Neural progenitor cell (in vitro differentiated cells): Measurements from ENCODE around the gene TBC1D32. TPM values are rescaled to one million over a fixed set of nuclear protein-coding genes. Genes with fewer than 3 reads are reported as not detected.
A peak's percentile ranks its signal among the peaks of the same experiment; 100 is the strongest.

Experiments used
- DNase-seq: peaks from one replicate; pipeline ENCODE4 v3.0.0-alpha.2; 2016; ENCODE audit warnings: low spot score
- H2AFZ ChIP-seq: fragments of 200-600 bp; sonication (generic); replicated peaks from 2 replicates; pipeline ENCODE4 v1.6.1; 2016; ENCODE audit warnings: antibody characterized with exemption
- H3F3A ChIP-seq: fragments of 200-600 bp; sonication (generic); 2 replicates; pipeline ENCODE4 v1.6.1; 2016; ENCODE audit warnings: antibody characterized with exemption, low read depth
- H3K27ac ChIP-seq: fragments of 200-600 bp; sonication (generic); 2 replicates; pipeline ENCODE4 v1.5.1; 2016; ENCODE audit warnings: mild to moderate bottlenecking
- H3K27me3 ChIP-seq: fragments of 200-600 bp; sonication (generic); 2 replicates; pipeline ENCODE4 v1.6.1; 2016; ENCODE audit warnings: mild to moderate bottlenecking, moderate library complexity
- H3K36me3 ChIP-seq: fragments of 200-600 bp; sonication (generic); 2 replicates; pipeline ENCODE4 v1.5.1; 2016
- H3K4me1 ChIP-seq: fragments of 200-600 bp; sonication (generic); 2 replicates; pipeline ENCODE4 v1.6.1; 2016; ENCODE audit warnings: mixed run types
- H3K4me2 ChIP-seq: fragments of 200-600 bp; sonication (generic); 2 replicates; pipeline ENCODE4 v1.6.1; 2016
- H3K4me3 ChIP-seq: fragments of 200-600 bp; sonication (generic); 2 replicates; pipeline ENCODE4 v1.5.1; 2016
- H3K79me2 ChIP-seq: fragments of 200-600 bp; sonication (generic); 2 replicates; pipeline ENCODE4 v1.6.1; 2016; ENCODE audit warnings: low read depth
- H3K9ac ChIP-seq: fragments of 200-600 bp; sonication (generic); 2 replicates; pipeline ENCODE4 v1.6.1; 2016
- H3K9me3 ChIP-seq: fragments of 200-600 bp; sonication (generic); 2 replicates; pipeline ENCODE4 v1.5.1; 2016; ENCODE audit warnings: low read depth
- H4K20me1 ChIP-seq: fragments of 200-600 bp; sonication (generic); 2 replicates; pipeline ENCODE4 v1.6.1; 2016; ENCODE audit warnings: low read depth
- H3K27ac Mint-ChIP-seq: 3 replicates; pipeline ENCODE4 v1.8.0; 2021; ENCODE audit warnings: mixed read lengths
- H3K27me3 Mint-ChIP-seq: 2 replicates; pipeline ENCODE4 v1.8.0; 2022; ENCODE audit warnings: low read depth, mild to moderate bottlenecking, inconsistent platforms, moderate library complexity, mixed read lengths; ENCODE audit not compliant: insufficient read depth
- H3K36me3 Mint-ChIP-seq: 3 replicates; pipeline ENCODE4 v1.8.0; 2021; ENCODE audit warnings: mixed read lengths
- H3K4me1 Mint-ChIP-seq: 3 replicates; pipeline ENCODE4 v1.8.0; 2021; ENCODE audit warnings: mixed read lengths
- H3K4me3 Mint-ChIP-seq: 3 replicates; pipeline ENCODE4 v1.8.0; 2021; ENCODE audit warnings: mild to moderate bottlenecking, moderate library complexity, mixed read lengths
- H3K9me3 Mint-ChIP-seq: 3 replicates; pipeline ENCODE4 v1.8.0; 2020; ENCODE audit warnings: mixed read lengths
- EZH2 ChIP-seq: fragments of 200-600 bp; sonication (generic); IDR thresholded peaks from 2 replicates; pipeline ENCODE4 v1.6.1; 2017; ENCODE audit warnings: antibody characterized with exemption, mild to moderate bottlenecking, moderate library complexity
- EZH2phosphoT487 ChIP-seq: fragments of 200-600 bp; sonication (generic); IDR thresholded peaks from 2 replicates; pipeline ENCODE4 v1.6.1; 2017; ENCODE audit warnings: antibody characterized with exemption
- total RNA-seq: library from RNA; depleted of rRNA; stranded (reverse); fragments of >200 nt; gene quantifications from 2 replicates; pipeline ENCODE4 v1.2.3, GENCODE V29; 2015; ENCODE audit warnings: low replicate concordance
- TF ChIP-seq, protein P1 (sequence below): fragments of 200-600 bp; sonication (generic); IDR thresholded peaks from 2 replicates; pipeline ENCODE4 v1.5.1; 2017; ENCODE audit warnings: antibody characterized with exemption, mild to moderate bottlenecking

TBC1D32 gene, protein sequence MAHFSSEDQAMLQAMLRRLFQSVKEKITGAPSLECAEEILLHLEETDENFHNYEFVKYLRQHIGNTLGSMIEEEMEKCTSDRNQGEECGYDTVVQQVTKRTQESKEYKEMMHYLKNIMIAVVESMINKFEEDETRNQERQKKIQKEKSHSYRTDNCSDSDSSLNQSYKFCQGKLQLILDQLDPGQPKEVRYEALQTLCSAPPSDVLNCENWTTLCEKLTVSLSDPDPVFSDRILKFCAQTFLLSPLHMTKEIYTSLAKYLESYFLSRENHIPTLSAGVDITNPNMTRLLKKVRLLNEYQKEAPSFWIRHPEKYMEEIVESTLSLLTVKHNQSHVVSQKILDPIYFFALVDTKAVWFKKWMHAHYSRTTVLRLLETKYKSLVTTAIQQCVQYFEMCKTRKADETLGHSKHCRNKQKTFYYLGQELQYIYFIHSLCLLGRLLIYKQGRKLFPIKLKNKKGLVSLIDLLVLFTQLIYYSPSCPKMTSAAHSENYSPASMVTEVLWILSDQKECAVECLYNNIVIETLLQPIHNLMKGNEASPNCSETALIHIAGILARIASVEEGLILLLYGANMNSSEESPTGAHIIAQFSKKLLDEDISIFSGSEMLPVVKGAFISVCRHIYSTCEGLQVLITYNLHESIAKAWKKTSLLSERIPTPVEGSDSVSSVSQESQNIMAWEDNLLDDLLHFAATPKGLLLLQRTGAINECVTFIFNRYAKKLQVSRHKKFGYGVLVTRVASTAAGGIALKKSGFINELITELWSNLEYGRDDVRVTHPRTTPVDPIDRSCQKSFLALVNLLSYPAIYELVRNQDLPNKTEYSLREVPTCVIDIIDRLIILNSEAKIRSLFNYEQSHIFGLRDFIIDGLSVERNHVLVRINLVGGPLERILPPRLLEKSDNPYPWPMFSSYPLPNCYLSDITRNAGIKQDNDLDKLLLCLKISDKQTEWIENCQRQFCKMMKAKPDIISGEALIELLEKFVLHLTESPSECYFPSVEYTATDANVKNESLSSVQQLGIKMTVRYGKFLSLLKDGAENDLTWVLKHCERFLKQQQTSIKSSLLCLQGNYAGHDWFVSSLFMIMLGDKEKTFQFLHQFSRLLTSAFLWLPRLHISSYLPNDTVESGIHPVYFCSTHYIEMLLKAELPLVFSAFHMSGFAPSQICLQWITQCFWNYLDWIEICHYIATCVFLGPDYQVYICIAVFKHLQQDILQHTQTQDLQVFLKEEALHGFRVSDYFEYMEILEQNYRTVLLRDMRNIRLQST
- 18.9 and 29.7 TPM in 2 replicates for total RNA-seq

DNA sequence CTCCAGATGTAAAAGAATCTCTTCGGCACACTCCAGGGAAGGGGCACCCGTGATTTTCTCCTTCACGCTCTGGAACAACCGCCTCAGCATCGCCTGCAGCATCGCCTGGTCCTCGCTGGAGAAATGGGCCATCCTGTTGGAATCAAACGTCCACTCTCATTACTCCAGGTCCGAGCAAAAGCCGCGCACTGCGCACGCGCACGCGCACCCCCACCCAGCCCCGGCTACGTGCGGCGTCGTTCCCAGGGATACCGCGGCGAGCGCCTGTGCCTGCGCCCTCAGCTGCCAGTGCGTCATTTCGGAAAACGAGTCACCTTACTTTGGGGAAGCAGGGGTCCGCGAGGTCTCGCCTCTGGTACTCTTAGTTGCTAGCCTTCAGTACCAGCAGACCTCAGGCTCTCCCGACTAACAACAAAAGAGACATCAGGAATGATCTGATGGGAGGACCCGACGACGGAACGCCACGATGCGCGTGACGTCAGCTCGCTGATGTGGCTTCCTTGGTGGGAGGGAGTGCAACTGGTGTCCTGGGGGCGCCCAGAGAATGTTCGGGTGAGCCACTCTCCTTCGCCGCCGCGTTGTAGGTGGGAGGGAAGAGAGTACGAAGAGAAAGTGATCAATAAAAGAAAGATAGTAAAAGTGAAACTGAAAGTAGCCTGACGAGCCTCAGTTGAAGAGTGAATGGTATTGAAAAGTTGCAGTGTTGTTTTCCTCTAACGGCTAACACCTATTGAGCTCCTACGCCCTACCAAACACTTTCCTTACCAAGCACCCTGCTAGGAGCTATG, at the start of gene TBC1D32:
TBC1D32 (minus strand) TSS at position 182 of the 788 bp plus-strand sequence; CDS start at position 132, 50 bp downstream.
- DNase-seq, result peak; percentile 90
- Histone ChIP-seq H3F3A (peaks cover 8% of the 10 kb centered on the region), H2AFZ (peak within 1 kb of the TSS; percentile 75), H3K27me3 (no peaks in the 10 kb centered on the region), H3K4me2 (peak within 1 kb of the TSS; percentile 67), H3K27ac (peak within 1 kb of the TSS; percentile 75), H3K4me3 (peak within 1 kb of the TSS; percentile 51), H3K79me2 (peaks cover 31% of the 10 kb centered on the region), H4K20me1 (no peaks in the 10 kb centered on the region), H3K9me3 (no peaks in the 10 kb centered on the region), H3K9ac (peak within 1 kb of the TSS; percentile 5), H3K36me3 (peaks cover 5% of the 10 kb centered on the region), H3K4me1 (peaks cover 18% of the 10 kb centered on the region)
- TF ChIP-seq EZH2, result no peak
- TF ChIP-seq, protein P1, sequence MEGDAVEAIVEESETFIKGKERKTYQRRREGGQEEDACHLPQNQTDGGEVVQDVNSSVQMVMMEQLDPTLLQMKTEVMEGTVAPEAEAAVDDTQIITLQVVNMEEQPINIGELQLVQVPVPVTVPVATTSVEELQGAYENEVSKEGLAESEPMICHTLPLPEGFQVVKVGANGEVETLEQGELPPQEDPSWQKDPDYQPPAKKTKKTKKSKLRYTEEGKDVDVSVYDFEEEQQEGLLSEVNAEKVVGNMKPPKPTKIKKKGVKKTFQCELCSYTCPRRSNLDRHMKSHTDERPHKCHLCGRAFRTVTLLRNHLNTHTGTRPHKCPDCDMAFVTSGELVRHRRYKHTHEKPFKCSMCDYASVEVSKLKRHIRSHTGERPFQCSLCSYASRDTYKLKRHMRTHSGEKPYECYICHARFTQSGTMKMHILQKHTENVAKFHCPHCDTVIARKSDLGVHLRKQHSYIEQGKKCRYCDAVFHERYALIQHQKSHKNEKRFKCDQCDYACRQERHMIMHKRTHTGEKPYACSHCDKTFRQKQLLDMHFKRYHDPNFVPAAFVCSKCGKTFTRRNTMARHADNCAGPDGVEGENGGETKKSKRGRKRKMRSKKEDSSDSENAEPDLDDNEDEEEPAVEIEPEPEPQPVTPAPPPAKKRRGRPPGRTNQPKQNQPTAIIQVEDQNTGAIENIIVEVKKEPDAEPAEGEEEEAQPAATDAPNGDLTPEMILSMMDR, result no peak
- TF ChIP-seq EZH2phosphoT487, result no peak
- Mint-ChIP-seq H3K9me3 (no peaks in the 10 kb centered on the region), H3K4me1 (peaks cover 25% of the 10 kb centered on the region), H3K27ac (peak within 1 kb of the TSS; percentile 99), H3K36me3 (peaks cover 3% of the 10 kb centered on the region), H3K4me3 (peak within 1 kb of the TSS; percentile 93), H3K27me3 (no peaks in the 10 kb centered on the region)

DNA sequence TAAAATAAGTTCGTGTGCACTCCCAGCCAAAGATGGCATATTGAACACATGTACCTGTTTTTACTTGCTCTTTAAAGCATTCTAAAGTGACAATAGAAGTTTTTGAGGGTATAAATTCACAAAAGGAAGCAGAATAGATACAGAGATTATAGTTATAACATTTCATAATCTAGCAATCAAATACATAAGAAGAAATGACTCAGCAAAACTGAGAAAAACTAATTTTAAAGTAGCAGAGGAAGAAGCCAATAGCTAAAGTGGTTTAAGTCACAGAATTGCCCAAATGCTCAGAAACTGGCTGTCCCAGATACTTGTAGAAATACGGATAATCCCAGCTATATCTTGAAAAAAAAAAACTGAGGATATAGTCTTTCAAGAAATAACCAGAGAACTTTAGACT, 49.2 kb upstream of the TBC1D32 start:
- Histone ChIP-seq H3K4me3 (no peak overlapping the region), H3K27me3 (no peaks in the 10 kb centered on the region), H3K9me3 (no peaks in the 10 kb centered on the region), H3K4me2 (no peak overlapping the region), H3K79me2 (no peaks in the 10 kb centered on the region), H3F3A (no peaks in the 10 kb centered on the region), H4K20me1 (no peaks in the 10 kb centered on the region), H3K4me1 (no peaks in the 10 kb centered on the region), H3K9ac (no peak overlapping the region), H3K36me3 (no peaks in the 10 kb centered on the region), H2AFZ (no peak overlapping the region), H3K27ac (no peak overlapping the region)
- H3K4me1 Mint-ChIP-seq, result no peaks in the 10 kb centered on the region
- TF ChIP-seq EZH2 (no peak), EZH2phosphoT487 (no peak)
- TF ChIP-seq, protein P1, result no peak
- H3K36me3 Mint-ChIP-seq, result no peaks in the 10 kb centered on the region
- no peaks in the 10 kb centered on the region for H3K27me3 Mint-ChIP-seq
- H3K4me3 Mint-ChIP-seq, result no peak overlapping the region
- no peak for DNase-seq
- H3K9me3 Mint-ChIP-seq, result no peaks in the 10 kb centered on the region
- no peak overlapping the region for H3K27ac Mint-ChIP-seq
